ENCODE data around the gene SORCS2.

DNA sequence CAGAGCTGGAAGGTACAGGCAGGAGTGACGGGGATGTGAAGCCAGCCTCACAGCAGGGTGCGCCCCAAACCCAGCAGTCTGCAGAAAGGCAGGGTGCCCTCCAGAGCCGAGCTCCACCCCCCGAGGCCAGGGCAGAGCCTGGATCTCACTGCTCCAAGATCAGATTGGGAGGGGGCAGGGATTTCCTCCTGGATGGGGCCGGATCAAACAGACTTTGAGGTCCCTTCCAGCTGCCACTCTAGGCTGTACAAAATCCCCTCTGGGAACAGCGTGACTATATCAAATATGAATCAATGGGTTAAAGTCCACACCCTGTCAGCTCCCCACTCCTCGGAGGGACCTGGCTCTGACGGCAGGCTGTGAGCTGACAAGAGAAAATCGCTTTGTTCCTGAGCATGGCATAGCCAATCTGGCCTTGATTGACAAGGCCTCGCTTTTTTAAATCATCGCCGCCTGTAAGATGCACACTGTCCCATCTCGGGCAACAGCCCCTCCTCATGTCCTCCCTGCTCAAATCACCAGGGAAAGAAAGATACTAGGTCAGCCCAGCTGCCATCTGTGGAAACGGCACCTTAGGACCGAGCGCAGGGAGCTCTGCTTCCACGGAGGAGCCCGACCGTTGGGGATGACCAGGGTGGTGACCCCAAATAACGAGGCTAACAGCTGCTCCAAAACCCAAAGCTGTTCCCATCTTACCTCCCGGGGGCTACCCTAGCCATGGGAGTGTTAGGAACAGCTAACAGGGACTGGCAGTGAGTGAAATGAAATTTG is 202.5 kb downstream of the SORCS2 start:
- TF ChIP-seq, protein P1, sequence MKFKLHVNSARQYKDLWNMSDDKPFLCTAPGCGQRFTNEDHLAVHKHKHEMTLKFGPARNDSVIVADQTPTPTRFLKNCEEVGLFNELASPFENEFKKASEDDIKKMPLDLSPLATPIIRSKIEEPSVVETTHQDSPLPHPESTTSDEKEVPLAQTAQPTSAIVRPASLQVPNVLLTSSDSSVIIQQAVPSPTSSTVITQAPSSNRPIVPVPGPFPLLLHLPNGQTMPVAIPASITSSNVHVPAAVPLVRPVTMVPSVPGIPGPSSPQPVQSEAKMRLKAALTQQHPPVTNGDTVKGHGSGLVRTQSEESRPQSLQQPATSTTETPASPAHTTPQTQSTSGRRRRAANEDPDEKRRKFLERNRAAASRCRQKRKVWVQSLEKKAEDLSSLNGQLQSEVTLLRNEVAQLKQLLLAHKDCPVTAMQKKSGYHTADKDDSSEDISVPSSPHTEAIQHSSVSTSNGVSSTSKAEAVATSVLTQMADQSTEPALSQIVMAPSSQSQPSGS (IDR thresholded peaks at IDR 0.05; ENCODE audit: low read length) = no peak
- TF ChIP-seq POLR2A (IDR thresholded peaks at IDR 0.05; ENCODE audit: control extremely low read depth in 1 of 2, low read depth in 2 of 2, low read length in 2 of 2) (no peak), GABPA (IDR thresholded peaks at IDR 0.05; ENCODE audit: borderline replicate concordance, insufficient read depth, low read length) (no peak), EZH2 (IDR thresholded peaks at IDR 0.05; ENCODE audit: low read depth, low read length, severe bottlenecking) (no peak), POLR2AphosphoS5 (IDR thresholded peaks at IDR 0.05; ENCODE audit: low read depth, low read length) (no peak), EGR1 (IDR thresholded peaks at IDR 0.05; ENCODE audit: borderline replicate concordance, low read depth, low read length) (no peak), ASH2L (IDR thresholded peaks at IDR 0.05; ENCODE audit: low read length) (no peak)
- TF ChIP-seq, protein P2, sequence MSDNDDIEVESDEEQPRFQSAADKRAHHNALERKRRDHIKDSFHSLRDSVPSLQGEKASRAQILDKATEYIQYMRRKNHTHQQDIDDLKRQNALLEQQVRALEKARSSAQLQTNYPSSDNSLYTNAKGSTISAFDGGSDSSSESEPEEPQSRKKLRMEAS (IDR thresholded peaks at IDR 0.05) = no peak
